Activated effector memory CD4-positive, alpha-beta T cell treated with anti-CD3 and anti-CD28 coated beads, Interleukin-2, amount 50 U/mL, for 16 hours (primary cell): ENCODE data around the gene CARD8.

ENCODE experiments used
- DNase-seq: peaks from one replicate; pipeline ENCODE4 v3.0.0-alpha.2; 2020

CARD8 gene

GRCh38 chr19:48169939-48170803 is 85.5 kb downstream of the CARD8 start, which contains the start of the genes LIG1 and ZSWIM9:
TSS of gene LIG1 (minus strand) at chr19:48170344. CDS start at chr19:48165566, 4,778 bp downstream.
TSS of gene ZSWIM9 (plus strand) at chr19:48170680. CDS start at chr19:48171803, 1,123 bp downstream.
- peak; percentile 97 for DNase-seq

- peak; percentile 97 for DNase-seq
Measured at GRCh38 chr19:48169578-48169938, 86.2 kb downstream of the CARD8 start.

- DNase-seq = no peak
Measured at GRCh38 chr19:48168689-48169088, 87.0 kb downstream of the CARD8 start.

GRCh38 chr19:48158210-48158790 is 97.4 kb downstream of the CARD8 start:
- no peak for DNase-seq
